H9 (cell line): Measurements from ENCODE around the gene TPBGL. TPM values are rescaled to one million over a fixed set of nuclear protein-coding genes. Genes with fewer than 3 reads are reported as not detected.
"Not testable (repeated sequence)": the region's sequence is repeated elsewhere in the genome, so short reads cannot be mapped to it uniquely, and the experiment has no call there.

Source experiments
- DNase-seq: peaks from one replicate; pipeline ENCODE4 v3.0.0-alpha.2; 2017
- H2AFZ ChIP-seq: one replicate; pipeline ENCODE4 v1.6.1; 2013; ENCODE audit warnings: mild to moderate bottlenecking, low read length, control low read depth, moderate library complexity
- H2AK5ac ChIP-seq: 2 replicates; pipeline ENCODE4 v1.6.1; 2013; ENCODE audit warnings: low read length, control low read depth, mixed read lengths; ENCODE audit not compliant: insufficient read length
- H2BK120ac ChIP-seq: one replicate; pipeline ENCODE4 v1.6.1; 2013; ENCODE audit warnings: low read depth, mild to moderate bottlenecking, low read length, control low read depth, inconsistent platforms; ENCODE audit not compliant: poor library complexity, severe bottlenecking
- H2BK12ac ChIP-seq: 2 replicates; pipeline ENCODE4 v1.6.1; 2013; ENCODE audit warnings: low read length, control low read depth, mixed read lengths, low read depth; ENCODE audit not compliant: insufficient read length
- H2BK15ac ChIP-seq: 2 replicates; pipeline ENCODE4 v1.6.1; 2013; ENCODE audit warnings: low read depth, low read length, control low read depth
- H2BK20ac ChIP-seq: one replicate; pipeline ENCODE4 v1.6.1; 2013; ENCODE audit warnings: low read depth, mild to moderate bottlenecking, low read length, control low read depth, inconsistent platforms; ENCODE audit not compliant: poor library complexity, severe bottlenecking
- H2BK5ac ChIP-seq: 2 replicates; pipeline ENCODE4 v1.6.1; 2013; ENCODE audit warnings: low read length, control low read depth, mixed read lengths; ENCODE audit not compliant: insufficient read length
- H3K14ac ChIP-seq: 2 replicates; pipeline ENCODE4 v1.6.1; 2013; ENCODE audit warnings: low read length, control low read depth; ENCODE audit not compliant: insufficient read depth
- H3K18ac ChIP-seq: 2 replicates; pipeline ENCODE4 v1.6.1; 2013; ENCODE audit warnings: low read depth, mild to moderate bottlenecking, mixed read lengths, low read length, control low read depth; ENCODE audit not compliant: insufficient read length
- H3K23ac ChIP-seq: 2 replicates; pipeline ENCODE4 v1.6.1; 2013; ENCODE audit warnings: low read length, control low read depth, mixed read lengths, low read depth; ENCODE audit not compliant: insufficient read length
- H3K23me2 ChIP-seq: 2 replicates; pipeline ENCODE4 v1.6.1; 2013; ENCODE audit warnings: low read depth, mild to moderate bottlenecking, mixed read lengths, low read length, control low read depth; ENCODE audit not compliant: insufficient read length, poor library complexity, severe bottlenecking
- H3K27ac ChIP-seq: 2 replicates; pipeline ENCODE4 v1.5.1; 2013; ENCODE audit warnings: low read length, control low read depth, mixed read lengths, low read depth; ENCODE audit not compliant: insufficient read length
- H3K27me3 ChIP-seq: 2 replicates; pipeline ENCODE4 v1.6.1; 2013; ENCODE audit warnings: low read length, control low read depth, inconsistent platforms; ENCODE audit not compliant: insufficient read depth
- H3K4ac ChIP-seq: 2 replicates; pipeline ENCODE4 v1.6.1; 2013; ENCODE audit warnings: low read depth, mild to moderate bottlenecking, control low read depth, inconsistent platforms, low read length, moderate library complexity
- H3K4me1 ChIP-seq: 2 replicates; pipeline ENCODE4 v1.6.1; 2013; ENCODE audit warnings: low read length, control low read depth, inconsistent platforms; ENCODE audit not compliant: insufficient read depth
- H3K4me2 ChIP-seq: 2 replicates; pipeline ENCODE4 v1.6.1; 2013; ENCODE audit warnings: low read length, control low read depth, mixed read lengths; ENCODE audit not compliant: insufficient read length, insufficient read depth
- H3K56ac ChIP-seq: 2 replicates; pipeline ENCODE4 v1.6.1; 2013; ENCODE audit warnings: low read depth, mild to moderate bottlenecking, mixed read lengths, low read length, control low read depth; ENCODE audit not compliant: insufficient read length
- H3K79me1 ChIP-seq: 2 replicates; pipeline ENCODE4 v1.6.1; 2013; ENCODE audit warnings: low read depth, mild to moderate bottlenecking, moderate library complexity, low read length, control low read depth, inconsistent platforms; ENCODE audit not compliant: insufficient read depth, poor library complexity, severe bottlenecking
- H3K79me2 ChIP-seq: 2 replicates; pipeline ENCODE4 v1.6.1; 2013; ENCODE audit warnings: low read length, control low read depth, inconsistent platforms; ENCODE audit not compliant: insufficient read depth
- H3K9ac ChIP-seq: 2 replicates; pipeline ENCODE4 v1.6.1; 2013; ENCODE audit warnings: low read length, control low read depth, mixed read lengths; ENCODE audit not compliant: insufficient read length; ENCODE audit errors: extremely low read depth
- H3K9me3 ChIP-seq: one replicate; pipeline ENCODE4 v1.6.1; 2013; ENCODE audit warnings: low read depth, low read length, inconsistent platforms; ENCODE audit not compliant: control insufficient read depth
- H3T11ph ChIP-seq: one replicate; pipeline ENCODE4 v1.6.1; 2013; ENCODE audit warnings: mild to moderate bottlenecking, low read length, control low read depth, inconsistent platforms
- H4K20me1 ChIP-seq: one replicate; pipeline ENCODE4 v1.6.1; 2013; ENCODE audit not compliant: control insufficient read depth, insufficient read length, insufficient read depth
- H4K5ac ChIP-seq: 2 replicates; pipeline ENCODE4 v1.6.1; 2013; ENCODE audit warnings: low read depth, mild to moderate bottlenecking, mixed read lengths, low read length, control low read depth; ENCODE audit not compliant: insufficient read length
- H4K8ac ChIP-seq: replicated peaks from 2 replicates; pipeline ENCODE4 v1.6.1; 2013; ENCODE audit warnings: low read length, control low read depth, mixed read lengths, low read depth; ENCODE audit not compliant: insufficient read length
- H4K91ac ChIP-seq: 2 replicates; pipeline ENCODE4 v1.6.1; 2013; ENCODE audit warnings: low read depth, mild to moderate bottlenecking, moderate library complexity, mixed read lengths, low read length, control low read depth; ENCODE audit not compliant: insufficient read length
- H3K27ac Mint-ChIP-seq, 3 experiments: 2 replicates in 2 of 3; 3 replicates in 1 of 3; pipeline ENCODE4 v1.8.0; 2020 to 2021; ENCODE audit warnings: mixed read lengths in 3 of 3, mild to moderate bottlenecking in 1 of 3, moderate library complexity in 1 of 3
- H3K27me3 Mint-ChIP-seq: 2 replicates; pipeline ENCODE4 v1.8.0; 2021; ENCODE audit warnings: low read depth, mild to moderate bottlenecking, moderate library complexity, mixed read lengths
- H3K36me3 Mint-ChIP-seq, 3 experiments: 2 replicates in 2 of 3; 3 replicates in 1 of 3; pipeline ENCODE4 v1.8.0; 2020 to 2021; ENCODE audit warnings: low read depth in 3 of 3, mixed read lengths in 3 of 3; ENCODE audit not compliant: insufficient read depth in 1 of 3
- H3K4me1 Mint-ChIP-seq, 2 experiments: 2 replicates each; pipeline ENCODE4 v1.8.0; 2020; ENCODE audit warnings: mixed read lengths in 2 of 2
- H3K4me3 Mint-ChIP-seq, 2 experiments: 2 replicates in 1 of 2; 3 replicates in 1 of 2; pipeline ENCODE4 v1.8.0; 2020 to 2021; ENCODE audit warnings: mild to moderate bottlenecking in 2 of 2, mixed read lengths in 2 of 2, moderate library complexity in 1 of 2
- H3K9me3 Mint-ChIP-seq, 2 experiments: 2 replicates in 1 of 2; 3 replicates in 1 of 2; pipeline ENCODE4 v1.8.0; 2020; ENCODE audit warnings: mild to moderate bottlenecking in 2 of 2, mixed read lengths in 2 of 2, moderate library complexity in 1 of 2
- WGBS: extraction: QIAGEN DNeasy Blood & Tissue Kit; methylation state at CpG from one replicate; pipeline ENCODE4 v1.1.7; 2013; ENCODE audit warnings: missing lambda C conversion rate, low lambda C conversion rate, mixed read lengths; ENCODE audit not compliant: insufficient read length; ENCODE audit errors: extremely low coverage; 5-methylcytosine and 5-hydroxymethylcytosine counted together
- total RNA-seq: library from RNA; stranded (reverse); gene quantifications from 2 replicates; pipeline ENCODE4 v1.2.1, GENCODE V29; 2021
- TF ChIP-seq, protein P1 (sequence below): fragments of 200-600 bp; sonication (generic); conservative IDR thresholded peaks from 3 replicates; pipeline ENCODE4 v1.8.0; 2021; ENCODE audit warnings: antibody characterized with exemption, mild to moderate bottlenecking

The TPBGL gene
- total RNA-seq, 1 experiment from 2014 or later: 0.61 TPM

DNA sequence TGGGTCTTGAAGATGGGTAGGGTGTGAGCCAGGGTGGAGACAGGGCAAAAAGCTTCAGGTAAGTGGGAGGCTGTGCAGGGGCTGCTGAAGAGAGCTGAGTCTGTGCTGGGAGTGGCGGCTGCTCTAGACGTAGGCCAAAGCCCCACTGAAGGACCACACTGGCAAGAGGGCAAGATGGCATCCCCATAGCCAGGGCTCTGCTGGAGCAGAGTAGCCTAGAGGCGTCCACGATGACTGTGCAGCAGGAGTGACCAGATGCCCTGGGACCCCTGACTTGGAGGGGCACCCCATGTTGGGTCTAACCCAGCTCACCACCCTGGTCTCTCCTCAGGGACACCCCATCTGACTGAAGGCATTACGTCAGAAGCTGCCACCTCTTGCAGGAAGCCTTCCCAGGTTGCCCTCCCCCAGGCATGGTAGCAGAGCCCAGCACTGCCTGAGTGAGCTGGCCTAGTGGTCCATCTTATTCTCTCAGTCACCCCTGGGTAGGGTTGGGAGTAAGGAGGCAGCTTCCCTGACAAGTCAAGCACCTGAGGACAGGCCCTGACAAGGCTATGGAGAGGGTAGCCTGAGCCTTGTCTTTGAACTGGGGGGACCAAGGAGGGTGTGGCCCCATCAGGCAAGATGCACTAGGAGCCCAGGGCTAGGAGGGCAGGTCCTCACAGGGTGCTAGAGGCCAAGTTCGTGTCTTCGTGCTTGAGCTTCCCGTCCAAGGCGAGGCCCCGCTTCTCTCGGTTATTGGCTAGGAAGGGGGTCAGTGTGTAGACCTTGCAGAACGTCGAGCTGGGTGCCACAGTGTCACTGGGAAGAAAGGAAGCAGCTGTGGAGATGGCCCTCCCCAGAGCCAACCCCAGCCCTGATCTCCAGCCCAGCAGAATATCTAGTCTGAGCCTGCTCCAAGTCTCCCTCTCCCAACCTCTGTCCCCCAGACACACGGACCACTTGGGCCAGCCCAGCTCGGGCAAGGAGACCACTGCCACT, 33.1 kb downstream of the TPBGL start:
- Histone ChIP-seq H4K20me1 (no peaks in the 10 kb centered on the region), H2BK15ac (no peak overlapping the region), H2BK12ac (no peak overlapping the region), H2BK5ac (no peak overlapping the region), H2AFZ (no peak overlapping the region), H4K8ac (no peak overlapping the region), H3K9ac (no peak overlapping the region), H3K18ac (no peak overlapping the region), H3K27ac (no peak overlapping the region), H4K5ac (no peak overlapping the region), H3K23ac (no peak overlapping the region), H2BK20ac (no peak overlapping the region), H3K23me2 (no peaks in the 10 kb centered on the region), H3K79me2 (no peaks in the 10 kb centered on the region), H3K14ac (no peak overlapping the region), H3K79me1 (no peaks in the 10 kb centered on the region), H4K91ac (no peak overlapping the region), H3K27me3 (no peaks in the 10 kb centered on the region), H3K4me1 (no peaks in the 10 kb centered on the region), H2AK5ac (no peak overlapping the region), H3K4me2 (no peak overlapping the region), H3T11ph (no peak overlapping the region), H3K56ac (no peak overlapping the region), H3K4ac (no peak overlapping the region), H3K9me3 (no peaks in the 10 kb centered on the region), H2BK120ac (no peak overlapping the region)
- no CpG with 5 or more reads among the region's 15 CpGs for WGBS
- Mint-ChIP-seq H3K9me3 (no peaks in the 10 kb centered on the region), H3K27ac (peak overlapping the region in 2 of 3 experiments; percentile 83 to 84; a peak in 2 of 7 replicates), H3K4me3 (no peak overlapping the region), H3K4me1 (peaks cover 4 to 12% of the 10 kb centered on the region in 2 experiments), H3K27me3 (no peaks in the 10 kb centered on the region; the same call in none of the 2 replicates), H3K36me3 (peaks cover 0 to 19% (median 2%) of the 10 kb centered on the region in 3 experiments; a peak in 2 of 7 replicates)
- TF ChIP-seq, protein P1, sequence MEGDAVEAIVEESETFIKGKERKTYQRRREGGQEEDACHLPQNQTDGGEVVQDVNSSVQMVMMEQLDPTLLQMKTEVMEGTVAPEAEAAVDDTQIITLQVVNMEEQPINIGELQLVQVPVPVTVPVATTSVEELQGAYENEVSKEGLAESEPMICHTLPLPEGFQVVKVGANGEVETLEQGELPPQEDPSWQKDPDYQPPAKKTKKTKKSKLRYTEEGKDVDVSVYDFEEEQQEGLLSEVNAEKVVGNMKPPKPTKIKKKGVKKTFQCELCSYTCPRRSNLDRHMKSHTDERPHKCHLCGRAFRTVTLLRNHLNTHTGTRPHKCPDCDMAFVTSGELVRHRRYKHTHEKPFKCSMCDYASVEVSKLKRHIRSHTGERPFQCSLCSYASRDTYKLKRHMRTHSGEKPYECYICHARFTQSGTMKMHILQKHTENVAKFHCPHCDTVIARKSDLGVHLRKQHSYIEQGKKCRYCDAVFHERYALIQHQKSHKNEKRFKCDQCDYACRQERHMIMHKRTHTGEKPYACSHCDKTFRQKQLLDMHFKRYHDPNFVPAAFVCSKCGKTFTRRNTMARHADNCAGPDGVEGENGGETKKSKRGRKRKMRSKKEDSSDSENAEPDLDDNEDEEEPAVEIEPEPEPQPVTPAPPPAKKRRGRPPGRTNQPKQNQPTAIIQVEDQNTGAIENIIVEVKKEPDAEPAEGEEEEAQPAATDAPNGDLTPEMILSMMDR: no peak
- peak; percentile 19 for DNase-seq

DNA sequence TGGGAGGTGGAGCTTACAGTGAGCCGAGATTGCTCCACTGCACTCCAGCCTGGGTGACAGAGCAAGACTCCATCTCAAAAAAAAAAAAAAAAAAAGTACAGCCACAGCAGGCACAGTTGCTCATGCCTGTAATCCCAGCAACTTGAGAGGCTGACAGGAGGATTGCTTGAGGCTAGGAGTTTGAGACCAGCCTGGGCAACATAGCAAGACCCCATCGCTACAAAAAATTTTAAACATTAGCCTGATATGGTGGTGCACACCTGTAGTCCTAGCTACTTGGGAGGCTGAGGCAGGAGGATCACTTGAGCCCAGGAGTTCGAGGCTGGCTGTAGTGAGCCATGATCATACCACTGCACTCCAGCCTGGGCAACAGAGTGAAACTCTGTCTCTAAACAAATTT, 34.1 kb downstream of the TPBGL start:
- H4K8ac ChIP-seq, H3K23me2 ChIP-seq, H3K27ac Mint-ChIP-seq, H2BK20ac ChIP-seq, H2BK120ac ChIP-seq, H3T11ph ChIP-seq, H3K79me1 ChIP-seq, H3K79me2 ChIP-seq, H3K4me2 ChIP-seq, H3K14ac ChIP-seq, H4K5ac ChIP-seq, H3K4me3 Mint-ChIP-seq, H3K27me3 ChIP-seq, H3K9me3 ChIP-seq, H3K4ac ChIP-seq, H2AK5ac ChIP-seq, H3K9me3 Mint-ChIP-seq, H3K23ac ChIP-seq, H2AFZ ChIP-seq, H4K91ac ChIP-seq, H3K27me3 Mint-ChIP-seq, H2BK12ac ChIP-seq, H3K27ac ChIP-seq, H3K18ac ChIP-seq, H4K20me1 ChIP-seq, H3K56ac ChIP-seq, H3K4me1 ChIP-seq, H3K9ac ChIP-seq, H2BK5ac ChIP-seq, H2BK15ac ChIP-seq: not testable (repeated sequence)
- peak; percentile 2 for DNase-seq
- Mint-ChIP-seq H3K4me1 (peaks cover 7 to 12% of the 10 kb centered on the region in 2 experiments), H3K36me3 (peaks cover 0 to 19% (median 2%) of the 10 kb centered on the region in 3 experiments; a peak in 2 of 7 replicates)
- WGBS: no CpG with 5 or more reads among the region's 3 CpGs
